SK-N-SH treated with all-trans-retinoic acid at 6 μM for 48 hours (cell line): Measurements from ENCODE around the gene CDH4.

Experiments used
- ARNTL ChIP-seq: fragments of 450-650 bp; formaldehyde crosslinking; IDR thresholded peaks from 2 replicates; pipeline ENCODE4 v1.5.0; 2020; ENCODE audit warnings: low read depth, mild to moderate bottlenecking, moderate library complexity, borderline replicate concordance
- PATZ1 ChIP-seq: fragments of 250-450 bp; sonication (Bioruptor Pico); IDR thresholded peaks from 2 replicates; pipeline ENCODE4 v1.8.0; 2020; ENCODE audit warnings: mild to moderate bottlenecking, moderate library complexity, borderline replicate concordance
- RARB ChIP-seq: fragments of 250-450 bp; sonication (Bioruptor Pico); IDR thresholded peaks from 2 replicates; pipeline ENCODE4 v1.8.0; 2021; ENCODE audit warnings: mild to moderate bottlenecking, moderate library complexity
- TCF4 ChIP-seq: fragments of 250-450 bp; sonication (Bioruptor Pico); IDR thresholded peaks from 2 replicates; pipeline ENCODE4 v1.8.0; 2021; ENCODE audit warnings: mild to moderate bottlenecking, moderate library complexity, borderline replicate concordance
- ZFP3 ChIP-seq: fragments of 250-450 bp; sonication (Bioruptor Pico); IDR thresholded peaks from 2 replicates; pipeline ENCODE4 v1.5.0; 2020; ENCODE audit warnings: mild to moderate bottlenecking, moderate library complexity
- ZFP30 ChIP-seq: fragments of 450-650 bp; formaldehyde crosslinking; IDR thresholded peaks from 2 replicates; pipeline ENCODE4 v1.5.0; 2022; ENCODE audit warnings: mild to moderate bottlenecking, moderate library complexity
- ZNF565 ChIP-seq: fragments of 450-650 bp; formaldehyde crosslinking; conservative IDR thresholded peaks from 2 replicates; pipeline ENCODE4 v1.5.0; 2020; ENCODE audit warnings: low read depth, mild to moderate bottlenecking, moderate library complexity
- ZNF70 ChIP-seq: fragments of 450-650 bp; formaldehyde crosslinking; IDR thresholded peaks from 2 replicates; pipeline ENCODE4 v1.5.0; 2020; ENCODE audit warnings: mild to moderate bottlenecking, moderate library complexity
- ZNF8 ChIP-seq: fragments of 450-650 bp; formaldehyde crosslinking; IDR thresholded peaks from 2 replicates; pipeline ENCODE4 v1.5.0; 2020; ENCODE audit warnings: mild to moderate bottlenecking, moderate library complexity
- TF ChIP-seq, protein P1 (sequence below): fragments of 250-450 bp; sonication (Bioruptor Pico); IDR thresholded peaks from 2 replicates; pipeline ENCODE4 v1.5.0; 2020; ENCODE audit warnings: mild to moderate bottlenecking, moderate library complexity
- TF ChIP-seq, protein P2 (sequence below): fragments of 250-450 bp; sonication (Bioruptor Pico); IDR thresholded peaks from 2 replicates; pipeline ENCODE4 v1.5.1; 2020; ENCODE audit warnings: low read depth, mild to moderate bottlenecking, moderate library complexity

DNA sequence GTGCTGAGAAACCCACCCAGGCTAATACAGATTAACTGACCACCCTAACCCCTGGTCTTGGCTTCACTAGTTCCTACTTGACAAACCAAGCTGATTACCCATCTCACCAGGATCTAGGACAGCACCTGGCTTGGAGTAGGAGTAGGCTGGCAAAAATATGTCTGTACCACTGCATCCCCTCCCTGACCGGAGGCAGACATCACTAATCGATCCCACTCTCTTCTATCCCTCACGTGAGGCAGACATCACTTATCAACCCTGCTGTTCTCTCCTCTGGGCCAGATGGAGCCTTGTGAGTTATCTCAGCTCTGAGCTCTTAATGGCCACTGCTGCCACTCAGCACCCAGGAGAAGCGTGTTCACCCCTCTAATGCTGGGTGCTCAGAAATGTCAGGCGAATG, 324.3 kb downstream of the CDH4 start:
- TF ChIP-seq ZFP30 (CRISPR knock-in tag) = no peak
- TF ChIP-seq ZNF565 (CRISPR knock-in tag) = no peak
- TF ChIP-seq, protein P1, sequence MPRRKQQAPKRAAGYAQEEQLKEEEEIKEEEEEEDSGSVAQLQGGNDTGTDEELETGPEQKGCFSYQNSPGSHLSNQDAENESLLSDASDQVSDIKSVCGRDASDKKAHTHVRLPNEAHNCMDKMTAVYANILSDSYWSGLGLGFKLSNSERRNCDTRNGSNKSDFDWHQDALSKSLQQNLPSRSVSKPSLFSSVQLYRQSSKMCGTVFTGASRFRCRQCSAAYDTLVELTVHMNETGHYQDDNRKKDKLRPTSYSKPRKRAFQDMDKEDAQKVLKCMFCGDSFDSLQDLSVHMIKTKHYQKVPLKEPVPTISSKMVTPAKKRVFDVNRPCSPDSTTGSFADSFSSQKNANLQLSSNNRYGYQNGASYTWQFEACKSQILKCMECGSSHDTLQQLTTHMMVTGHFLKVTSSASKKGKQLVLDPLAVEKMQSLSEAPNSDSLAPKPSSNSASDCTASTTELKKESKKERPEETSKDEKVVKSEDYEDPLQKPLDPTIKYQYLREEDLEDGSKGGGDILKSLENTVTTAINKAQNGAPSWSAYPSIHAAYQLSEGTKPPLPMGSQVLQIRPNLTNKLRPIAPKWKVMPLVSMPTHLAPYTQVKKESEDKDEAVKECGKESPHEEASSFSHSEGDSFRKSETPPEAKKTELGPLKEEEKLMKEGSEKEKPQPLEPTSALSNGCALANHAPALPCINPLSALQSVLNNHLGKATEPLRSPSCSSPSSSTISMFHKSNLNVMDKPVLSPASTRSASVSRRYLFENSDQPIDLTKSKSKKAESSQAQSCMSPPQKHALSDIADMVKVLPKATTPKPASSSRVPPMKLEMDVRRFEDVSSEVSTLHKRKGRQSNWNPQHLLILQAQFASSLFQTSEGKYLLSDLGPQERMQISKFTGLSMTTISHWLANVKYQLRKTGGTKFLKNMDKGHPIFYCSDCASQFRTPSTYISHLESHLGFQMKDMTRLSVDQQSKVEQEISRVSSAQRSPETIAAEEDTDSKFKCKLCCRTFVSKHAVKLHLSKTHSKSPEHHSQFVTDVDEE = no peak
- no peak for TF ChIP-seq RARB (CRISPR knock-in tag)
- no peak for TF ChIP-seq PATZ1 (CRISPR knock-in tag)
- TF ChIP-seq ARNTL = no peak
- TF ChIP-seq TCF4 (CRISPR knock-in tag) = no peak
- TF ChIP-seq ZNF8 (CRISPR knock-in tag) = no peak
- no peak for TF ChIP-seq ZNF70 (CRISPR knock-in tag)
- TF ChIP-seq ZFP3 (CRISPR knock-in tag) = no peak
- TF ChIP-seq, protein P2, sequence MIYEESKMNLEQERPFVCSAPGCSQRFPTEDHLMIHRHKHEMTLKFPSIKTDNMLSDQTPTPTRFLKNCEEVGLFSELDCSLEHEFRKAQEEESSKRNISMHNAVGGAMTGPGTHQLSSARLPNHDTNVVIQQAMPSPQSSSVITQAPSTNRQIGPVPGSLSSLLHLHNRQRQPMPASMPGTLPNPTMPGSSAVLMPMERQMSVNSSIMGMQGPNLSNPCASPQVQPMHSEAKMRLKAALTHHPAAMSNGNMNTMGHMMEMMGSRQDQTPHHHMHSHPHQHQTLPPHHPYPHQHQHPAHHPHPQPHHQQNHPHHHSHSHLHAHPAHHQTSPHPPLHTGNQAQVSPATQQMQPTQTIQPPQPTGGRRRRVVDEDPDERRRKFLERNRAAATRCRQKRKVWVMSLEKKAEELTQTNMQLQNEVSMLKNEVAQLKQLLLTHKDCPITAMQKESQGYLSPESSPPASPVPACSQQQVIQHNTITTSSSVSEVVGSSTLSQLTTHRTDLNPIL = no peak
